HS-5 (cell line): Measurements from ENCODE around the gene VAC14.

ENCODE experiments used
- DNase-seq: peaks from one replicate; pipeline ENCODE4 v3.0.0-alpha.2; 2012; ENCODE audit warnings: low read depth

The VAC14 gene

GRCh38 chr16:70661918-70662641, 138.9 kb downstream of the VAC14 start:
- DNase-seq, result no peak

DNA sequence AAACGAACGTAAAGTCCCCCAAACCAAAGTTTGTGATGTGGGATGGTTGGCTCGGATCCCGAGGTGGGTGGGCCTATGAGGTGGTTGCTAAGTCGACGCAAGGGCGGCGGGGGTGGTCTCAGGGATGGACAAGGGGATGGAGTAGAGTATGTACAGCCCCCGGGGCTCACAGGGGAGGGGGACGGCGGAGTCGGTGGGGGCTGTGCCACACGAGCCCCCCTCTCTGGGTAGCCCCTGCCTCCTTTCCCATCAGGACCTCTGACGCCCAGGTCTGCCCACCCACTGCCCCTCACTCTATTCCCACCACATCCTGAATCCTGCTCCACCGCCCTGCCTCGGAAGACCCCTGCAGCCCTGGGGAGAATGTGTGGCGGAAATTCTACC, 139.4 kb downstream of the VAC14 start:
- no peak for DNase-seq

DNA sequence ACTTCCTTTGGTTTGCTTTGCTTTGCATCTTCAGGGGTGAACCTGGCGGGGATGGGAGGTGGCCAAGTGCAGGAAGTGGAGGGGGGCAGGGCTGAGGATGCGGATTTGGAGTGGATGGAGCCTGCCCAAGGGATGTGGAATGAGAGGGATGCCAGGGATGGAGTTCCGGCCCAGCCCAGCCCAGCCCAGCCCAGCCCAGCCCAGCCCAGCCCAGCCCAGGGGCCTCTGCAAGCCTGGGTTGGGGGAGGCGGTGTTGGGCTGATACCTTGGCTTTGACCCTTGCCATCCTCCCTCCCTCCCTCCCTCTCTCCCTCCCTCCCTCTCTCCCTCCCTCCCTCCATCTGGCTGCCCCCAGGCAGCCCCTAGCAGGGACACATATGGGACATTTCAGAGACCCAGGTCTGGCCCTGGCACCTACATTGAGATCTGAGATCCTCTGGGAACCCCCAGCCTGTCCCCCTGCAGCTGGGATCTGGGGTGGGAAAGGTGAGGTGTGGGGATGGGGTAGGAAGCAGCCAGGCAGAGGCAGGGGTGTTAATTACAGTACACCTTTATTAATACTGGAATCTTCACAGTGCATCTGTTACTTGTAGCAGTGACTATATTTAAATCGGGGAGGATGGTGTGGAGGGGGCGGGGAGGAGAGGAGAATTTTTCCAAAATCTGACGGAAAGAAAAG, 140.1 kb downstream of the VAC14 start:
- DNase-seq, result no peak

DNA sequence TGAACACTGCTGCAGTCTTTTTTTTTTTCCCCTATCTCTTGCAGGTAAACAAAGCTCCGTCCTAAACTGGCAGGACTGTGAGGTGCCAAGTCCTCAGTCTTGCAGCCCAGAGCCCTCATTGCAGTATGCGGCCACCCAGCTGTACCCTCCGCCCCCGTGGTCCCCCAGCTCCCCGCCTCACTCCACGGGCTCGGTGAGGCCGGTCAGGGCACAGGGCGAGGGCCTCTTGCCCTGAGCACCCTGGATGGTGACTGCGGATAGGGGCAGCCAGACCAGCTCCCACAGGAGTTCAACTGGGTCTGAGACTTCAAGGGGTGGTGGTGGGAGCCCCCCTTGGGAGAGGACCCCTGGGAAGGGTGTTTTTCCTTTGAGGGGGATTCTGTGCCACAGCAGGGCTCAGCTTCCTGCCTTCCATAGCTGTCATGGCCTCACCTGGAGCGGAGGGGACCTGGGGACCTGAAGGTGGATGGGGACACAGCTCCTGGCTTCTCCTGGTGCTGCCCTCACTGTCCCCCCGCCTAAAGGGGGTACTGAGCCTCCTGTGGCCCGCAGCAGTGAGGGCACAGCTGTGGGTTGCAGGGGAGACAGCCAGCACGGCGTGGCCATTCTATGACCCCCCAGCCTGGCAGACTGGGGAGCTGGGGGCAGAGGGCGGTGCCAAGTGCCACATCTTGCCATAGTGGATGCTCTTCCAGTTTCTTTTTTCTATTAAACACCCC, 140.8 kb downstream of the VAC14 start:
- no peak for DNase-seq

DNA sequence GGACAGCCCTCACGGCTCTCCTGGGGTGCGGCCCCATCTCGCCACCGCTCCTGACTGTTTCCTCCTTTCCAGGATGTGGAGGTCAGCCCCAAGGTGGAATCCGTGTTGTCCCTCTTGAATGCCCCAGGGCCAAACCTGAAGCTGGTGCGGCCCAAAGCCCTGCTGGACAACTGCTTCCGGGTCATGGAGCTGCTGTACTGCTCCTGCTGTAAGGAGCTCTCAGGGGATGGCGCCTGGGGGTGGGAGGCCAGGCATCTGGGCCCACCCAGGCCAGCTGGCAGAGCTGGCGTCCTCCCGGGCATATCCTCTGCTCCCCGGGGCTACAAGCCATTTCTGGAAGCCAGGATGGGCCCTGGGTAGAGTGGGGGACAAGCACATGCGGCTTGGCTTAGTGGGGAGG, 141.4 kb downstream of the VAC14 start:
- no peak for DNase-seq

DNA sequence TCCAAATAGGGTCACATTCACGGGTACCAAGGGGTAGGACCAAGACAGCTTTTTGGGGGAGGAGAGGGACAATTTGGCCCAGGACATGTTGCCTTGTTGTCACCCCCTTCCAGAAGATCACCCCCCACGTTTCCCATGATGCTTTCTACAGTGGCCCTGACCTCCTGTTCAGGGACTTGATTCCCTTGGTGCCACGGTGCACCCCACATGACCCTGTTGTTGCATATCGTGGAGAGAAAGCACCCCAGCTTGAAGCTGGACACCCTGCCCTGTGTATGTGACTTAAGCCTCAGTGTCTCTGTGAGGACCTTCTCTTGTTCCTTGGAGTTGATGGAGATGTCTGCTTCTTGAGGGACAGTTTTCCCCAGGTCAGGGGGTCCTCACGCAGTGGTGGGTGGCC, 142.0 kb downstream of the VAC14 start:
- no peak for DNase-seq

DNA sequence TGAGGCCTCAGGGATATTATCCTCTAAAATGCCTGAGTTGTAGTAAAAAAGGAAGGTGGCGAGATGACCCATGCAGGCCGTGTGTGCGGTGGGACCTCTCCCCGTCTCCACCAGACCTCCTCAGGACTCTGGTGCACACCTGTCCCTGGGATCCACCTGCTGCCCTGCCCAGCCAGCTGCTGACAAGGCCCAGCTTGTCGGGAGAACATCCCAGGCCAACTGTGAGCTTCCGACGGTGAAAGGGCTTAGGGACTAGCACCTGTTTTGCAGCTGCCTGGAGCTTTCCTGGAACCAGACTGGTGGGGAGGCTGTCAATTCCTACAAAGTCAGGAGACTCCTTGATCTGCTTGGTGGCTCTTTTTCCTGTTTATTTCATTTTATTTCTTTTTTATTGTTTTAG, 143.0 kb downstream of the VAC14 start:
- DNase-seq, result no peak

- no peak for DNase-seq
These were observed 144.2 kb downstream of the VAC14 start for GRCh38 chr16:70656712-70657263.

- no peak for DNase-seq
These were observed 144.8 kb downstream of the VAC14 start for GRCh38 chr16:70656065-70656711.

- peak; percentile 72 for DNase-seq
These were observed 146.9 kb downstream of the VAC14 start for GRCh38 chr16:70653809-70654771.

GRCh38 chr16:70653406-70653805, 147.6 kb downstream of the VAC14 start:
- no peak for DNase-seq

GRCh38 chr16:70652322-70652721, 148.6 kb downstream of the VAC14 start:
- DNase-seq, result no peak

DNA sequence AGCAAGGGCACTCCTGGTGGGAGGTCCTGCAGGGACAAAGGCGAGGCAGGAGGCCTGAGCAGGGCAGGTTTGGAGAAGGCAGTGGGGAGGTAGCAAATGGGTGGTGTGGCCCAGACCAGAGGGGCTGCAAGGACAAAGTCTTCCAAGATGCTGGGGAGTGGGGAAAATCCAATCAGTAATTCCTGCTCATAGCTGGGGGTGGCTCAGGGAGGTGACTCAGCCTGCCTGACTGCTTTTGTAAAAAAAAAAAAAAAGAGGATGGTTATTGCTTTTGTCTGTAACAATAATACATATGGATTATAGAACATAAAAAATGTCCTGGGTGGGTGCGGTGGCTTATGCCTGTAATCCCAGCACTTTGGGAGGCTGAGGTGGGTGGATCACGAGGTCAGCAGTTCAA, 149.4 kb downstream of the VAC14 start:
- no peak for DNase-seq

DNA sequence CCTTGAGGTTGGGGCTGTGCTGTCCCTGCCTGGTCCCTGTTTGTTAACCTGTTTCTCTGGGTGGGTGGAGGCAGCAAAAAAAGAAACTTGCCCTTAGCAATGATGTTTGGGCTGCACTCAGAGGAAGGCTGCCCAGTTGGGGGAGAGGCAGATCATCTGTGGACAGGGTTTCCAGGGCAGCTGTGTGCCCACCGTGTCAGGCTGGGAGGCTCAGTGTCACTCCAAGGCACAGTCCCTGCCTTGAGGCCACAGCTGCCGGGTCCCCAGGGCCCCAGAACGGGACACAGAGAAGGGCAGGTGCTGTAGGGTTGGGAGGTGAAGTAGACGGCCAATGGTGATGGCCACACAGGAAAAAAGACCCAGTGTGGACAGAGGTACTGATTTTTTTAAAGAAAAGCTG, 150.7 kb downstream of the VAC14 start:
- DNase-seq, result no peak

DNA sequence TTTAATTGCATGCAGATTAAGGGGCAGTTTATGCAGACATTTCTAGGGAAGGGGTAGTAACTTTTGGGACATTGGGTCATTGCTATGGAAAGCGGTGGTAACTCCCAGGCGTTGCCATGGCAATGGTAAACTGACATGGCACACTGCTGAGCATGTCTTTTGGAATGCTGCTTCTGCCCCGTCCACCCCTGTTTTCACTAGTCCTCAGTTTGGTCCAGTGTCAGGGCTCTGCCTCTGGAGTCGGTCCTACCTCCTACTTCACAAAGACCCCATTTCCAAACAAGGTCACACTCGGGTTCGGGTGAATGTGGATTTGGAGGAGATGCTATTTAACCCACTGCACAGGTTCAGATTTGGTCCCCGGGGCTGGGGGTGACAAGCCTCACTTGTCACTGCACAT, 151.7 kb downstream of the VAC14 start:
- no peak for DNase-seq

DNA sequence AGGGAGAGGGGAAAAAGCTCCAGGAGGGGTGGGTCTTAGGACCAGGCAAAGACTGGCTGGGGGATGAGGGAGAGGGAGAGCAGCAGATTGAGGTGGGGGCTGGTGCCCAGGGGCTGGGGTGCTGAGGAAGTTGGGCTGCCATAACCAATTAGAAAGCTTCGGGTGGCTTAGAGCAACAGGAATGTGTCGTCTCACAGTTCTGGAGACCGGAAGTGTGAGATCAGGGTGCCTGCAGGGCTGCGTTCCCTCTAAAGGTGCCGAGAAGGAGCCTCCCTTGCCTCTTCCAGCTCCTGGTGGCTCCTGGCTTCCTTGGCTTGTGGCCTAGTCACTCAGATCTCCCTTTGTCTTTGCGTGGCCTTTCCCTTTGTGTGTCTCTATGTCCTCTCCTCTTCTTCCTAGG, 152.4 kb downstream of the VAC14 start:
- DNase-seq, result no peak

DNA sequence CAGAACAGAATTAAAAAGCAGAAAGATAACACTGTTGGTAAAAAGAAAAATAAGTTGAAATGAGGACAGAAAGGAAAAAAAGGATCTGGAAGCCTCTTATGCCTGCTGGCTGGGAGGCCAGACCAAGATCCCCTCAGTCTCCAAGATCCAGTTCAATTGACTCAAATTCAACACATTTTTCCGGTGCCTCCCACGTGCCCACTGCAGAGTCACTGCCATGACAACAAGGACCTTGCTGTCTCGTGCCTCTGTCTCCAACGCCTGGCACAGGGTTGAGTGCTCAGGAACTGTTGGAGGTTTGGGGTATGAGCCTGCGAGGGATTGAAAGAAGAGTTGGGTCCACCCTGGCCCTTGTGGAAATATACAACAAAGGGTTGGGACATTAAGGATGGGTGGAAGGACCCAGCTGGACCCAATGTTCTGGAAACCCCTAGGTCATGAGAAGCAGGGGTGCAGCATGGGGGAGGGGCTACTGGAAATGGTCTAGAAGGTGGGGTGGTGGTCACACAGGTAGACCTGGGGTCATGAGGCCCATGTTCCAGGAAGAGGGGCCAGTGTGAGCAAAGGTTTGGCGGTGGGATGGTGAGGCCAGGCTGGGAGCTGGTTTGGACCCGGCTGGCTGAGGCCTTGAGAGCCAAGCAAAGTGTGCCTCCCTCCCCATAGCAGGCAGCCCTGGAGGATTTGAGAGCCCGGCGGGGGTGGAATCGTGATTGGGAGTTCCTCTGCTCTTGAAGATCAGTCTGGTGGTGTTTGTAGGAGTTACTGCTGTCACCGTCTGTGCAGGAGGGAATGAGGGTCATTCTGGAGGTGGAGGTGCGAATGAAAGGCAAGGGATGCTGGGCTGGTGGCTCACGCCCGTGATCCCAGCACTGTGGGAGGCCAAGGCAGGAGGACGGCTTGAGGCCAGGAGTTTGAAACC, 153.3 kb downstream of the VAC14 start:
- DNase-seq, result no peak

DNA sequence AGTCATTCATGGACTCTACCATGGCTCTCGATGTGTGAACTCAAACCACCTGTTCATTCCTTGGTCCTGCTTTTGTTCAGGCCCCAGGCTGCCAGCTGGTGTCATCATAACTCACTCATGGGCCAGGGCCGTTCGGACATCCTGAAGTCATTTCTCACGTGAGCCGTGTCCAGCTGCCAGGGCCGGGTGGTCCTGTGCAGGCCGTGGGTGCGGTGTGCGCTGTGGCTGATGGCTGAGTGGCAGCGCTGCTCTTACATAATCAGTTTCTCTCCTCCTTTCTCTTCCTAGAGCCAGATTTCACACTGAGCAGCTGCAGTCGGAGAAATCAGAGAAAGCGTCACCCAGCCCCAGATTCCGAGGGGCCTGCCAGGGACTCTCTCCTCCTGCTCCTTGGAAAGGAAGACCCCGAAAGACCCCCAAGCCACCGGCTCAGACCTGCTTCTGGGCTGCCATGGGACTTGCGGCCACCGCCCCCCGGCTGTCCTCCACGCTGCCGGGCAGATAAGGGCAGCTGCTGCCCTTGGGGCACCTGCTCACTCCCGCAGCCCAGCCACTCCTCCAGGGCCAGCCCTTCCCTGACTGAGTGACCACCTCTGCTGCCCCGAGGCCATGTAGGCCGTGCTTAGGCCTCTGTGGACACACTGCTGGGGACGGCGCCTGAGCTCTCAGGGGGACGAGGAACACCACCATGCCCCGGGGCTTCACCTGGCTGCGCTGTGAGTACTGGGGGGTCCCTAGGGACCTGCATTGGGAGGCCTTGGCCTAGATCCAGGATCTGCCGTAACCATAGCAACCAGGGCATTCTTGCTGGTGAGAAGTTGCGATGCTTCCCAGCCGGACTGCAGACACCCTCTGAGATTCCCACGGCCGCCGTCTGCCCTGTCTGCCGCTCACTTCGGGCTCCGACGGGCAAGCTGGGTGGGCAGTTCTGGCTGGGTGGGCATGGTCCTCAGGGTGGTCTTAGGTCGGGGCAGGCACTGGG, 154.4 kb downstream of the VAC14 start, which contains the start of gene IL34:
Gene IL34, plus strand, starts transcription at position 300 of the 982 bp plus-strand sequence. Its CDS starts 389 bp downstream, at position 689.
- DNase-seq, result no peak
